HG02759 (cell line): ENCODE results near the gene FARSB.
"Not testable (repeated sequence)": the region's sequence is repeated elsewhere in the genome, so short reads cannot be mapped to it uniquely, and the experiment has no call there.

ENCODE experiments used
- ATAC-seq: cut with Tn5 transposase; IDR thresholded peaks from one replicate; pipeline ENCODE4 v1.9.1; 2021; ENCODE audit warnings: mild to moderate bottlenecking, moderate library complexity; ENCODE audit not compliant: unreplicated experiment

Gene FARSB

GRCh38 chr2:222655787-222656525 lies at the start of gene FARSB:
FARSB (minus strand) TSS chr2:222656092; CDS start chr2:222656073, 19 bp downstream.
- peak; percentile 90 for ATAC-seq

GRCh38 chr2:222703886-222704285 lies 48.0 kb upstream of the FARSB start:
- ATAC-seq = no peak

- ATAC-seq = no peak
Observed at GRCh38 chr2:222703091-222703490, 47.2 kb upstream of the FARSB start.

GRCh38 chr2:222701721-222702131 lies 45.8 kb upstream of the FARSB start:
- no peak for ATAC-seq

DNA sequence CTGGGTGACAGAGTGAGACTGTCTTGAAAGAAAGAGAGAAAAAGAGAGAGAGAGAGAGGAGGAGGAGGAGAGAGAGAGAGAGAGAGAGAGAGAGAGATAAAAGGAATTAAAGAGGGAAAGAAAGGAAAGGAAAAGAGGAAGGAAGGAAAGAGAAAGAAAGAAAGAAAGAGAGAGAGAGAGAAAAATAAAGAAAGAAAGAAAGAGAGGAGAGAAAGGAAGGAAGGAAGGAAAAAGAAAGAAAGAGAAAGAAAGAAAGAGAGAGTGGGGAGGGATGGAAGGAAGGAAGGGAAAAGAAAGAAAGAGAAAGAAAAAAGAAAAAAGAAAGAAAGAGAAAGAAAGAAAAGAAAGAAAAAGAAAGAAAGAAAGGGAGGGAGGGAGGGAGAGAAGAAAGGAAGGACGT lies 45.3 kb upstream of the FARSB start:
- no peak for ATAC-seq

DNA sequence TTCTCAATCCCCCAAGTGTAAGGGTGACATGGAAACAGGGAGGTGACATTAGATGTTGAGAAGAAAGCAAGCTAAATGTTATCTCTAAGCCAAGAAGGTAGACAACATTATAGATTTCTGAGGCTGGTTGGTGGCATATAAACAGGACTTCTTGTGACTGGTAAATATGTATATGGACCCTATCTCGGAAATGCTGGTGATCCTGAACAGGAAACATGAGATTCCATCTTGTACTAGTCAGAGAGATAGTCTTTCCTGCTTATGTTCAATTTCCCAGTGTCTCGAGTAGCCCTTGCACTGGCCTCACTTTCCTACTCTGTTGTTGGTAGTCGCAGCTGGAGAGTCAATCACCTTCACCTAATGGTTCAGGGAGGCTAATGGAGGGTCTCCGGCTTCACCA lies 42.4 kb upstream of the FARSB start:
- ATAC-seq = no peak

- ATAC-seq = peak; percentile 43
Observed at GRCh38 chr2:222693837-222694236, 37.9 kb upstream of the FARSB start.

DNA sequence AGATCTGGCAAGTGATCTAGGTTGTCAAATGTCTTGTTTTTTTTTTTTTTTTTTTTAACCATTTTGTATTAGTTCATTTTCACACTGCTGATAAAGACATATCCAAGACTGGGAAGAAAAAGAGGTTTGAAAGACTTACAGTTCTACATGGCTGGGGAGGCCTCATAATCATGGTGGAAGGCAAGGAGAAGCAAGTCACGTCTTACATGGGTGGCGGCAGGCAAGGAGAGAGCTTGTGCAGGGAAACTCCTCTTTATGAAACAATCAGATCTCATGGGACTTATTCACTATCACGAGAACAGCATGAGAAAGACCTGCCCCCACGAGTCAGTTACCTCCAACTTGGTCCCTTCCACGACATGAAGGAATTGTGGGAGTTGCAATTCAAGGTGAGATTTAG lies 37.5 kb upstream of the FARSB start:
- not testable (repeated sequence) for ATAC-seq

- peak; percentile 97 for ATAC-seq
Observed at GRCh38 chr2:222690564-222691200, 34.8 kb upstream of the FARSB start.

DNA sequence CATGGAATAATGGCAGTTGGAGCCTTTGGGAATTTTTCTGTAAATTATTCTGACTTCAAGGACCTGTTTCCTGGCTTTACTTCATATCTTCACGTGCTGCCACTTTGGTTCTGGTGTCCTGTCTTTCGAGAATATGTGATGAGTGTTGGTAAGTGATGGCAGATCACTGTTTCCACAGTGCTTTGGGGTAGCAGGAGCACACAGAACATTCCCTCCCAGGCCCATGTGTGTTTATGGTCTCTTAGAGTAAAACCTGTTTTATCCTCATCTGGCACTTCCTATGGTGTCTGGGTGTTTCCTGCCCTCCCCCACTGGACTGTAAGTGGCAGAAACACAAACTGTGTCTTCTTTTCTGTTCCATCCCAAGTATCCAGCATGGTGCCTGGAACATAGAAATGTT lies 33.4 kb upstream of the FARSB start:
- no peak for ATAC-seq

GRCh38 chr2:222688917-222689316 lies 33.0 kb upstream of the FARSB start:
- no peak for ATAC-seq

- no peak for ATAC-seq
Observed at GRCh38 chr2:222686086-222686750, 30.3 kb upstream of the FARSB start.

GRCh38 chr2:222683805-222684204 lies 27.9 kb upstream of the FARSB start:
- no peak for ATAC-seq

DNA sequence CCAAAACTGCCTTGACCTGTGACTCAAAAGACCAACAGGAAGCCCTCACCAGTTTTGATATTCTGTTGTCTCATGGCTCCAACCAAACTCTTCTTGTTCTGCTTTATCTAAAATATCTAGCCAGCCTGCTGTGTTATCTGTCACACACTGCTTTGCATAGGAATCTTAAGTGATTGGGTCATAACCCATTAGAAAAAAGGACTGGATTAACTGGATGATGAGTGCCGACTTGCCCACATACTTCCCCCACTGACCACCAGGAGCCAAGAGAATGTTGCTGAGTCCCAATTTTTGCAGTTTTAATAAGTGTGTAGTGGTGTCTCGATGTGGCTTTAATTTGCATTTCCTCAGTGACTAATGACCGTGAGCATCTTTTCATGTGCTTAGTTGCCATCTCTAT lies 22.1 kb upstream of the FARSB start:
- ATAC-seq = no peak

- no peak for ATAC-seq
Observed at GRCh38 chr2:222673883-222674282, 18.0 kb upstream of the FARSB start.

- ATAC-seq = no peak
Observed at GRCh38 chr2:222673273-222673672, 17.4 kb upstream of the FARSB start.

- no peak for ATAC-seq
Observed at GRCh38 chr2:222672068-222672401, 16.1 kb upstream of the FARSB start.

DNA sequence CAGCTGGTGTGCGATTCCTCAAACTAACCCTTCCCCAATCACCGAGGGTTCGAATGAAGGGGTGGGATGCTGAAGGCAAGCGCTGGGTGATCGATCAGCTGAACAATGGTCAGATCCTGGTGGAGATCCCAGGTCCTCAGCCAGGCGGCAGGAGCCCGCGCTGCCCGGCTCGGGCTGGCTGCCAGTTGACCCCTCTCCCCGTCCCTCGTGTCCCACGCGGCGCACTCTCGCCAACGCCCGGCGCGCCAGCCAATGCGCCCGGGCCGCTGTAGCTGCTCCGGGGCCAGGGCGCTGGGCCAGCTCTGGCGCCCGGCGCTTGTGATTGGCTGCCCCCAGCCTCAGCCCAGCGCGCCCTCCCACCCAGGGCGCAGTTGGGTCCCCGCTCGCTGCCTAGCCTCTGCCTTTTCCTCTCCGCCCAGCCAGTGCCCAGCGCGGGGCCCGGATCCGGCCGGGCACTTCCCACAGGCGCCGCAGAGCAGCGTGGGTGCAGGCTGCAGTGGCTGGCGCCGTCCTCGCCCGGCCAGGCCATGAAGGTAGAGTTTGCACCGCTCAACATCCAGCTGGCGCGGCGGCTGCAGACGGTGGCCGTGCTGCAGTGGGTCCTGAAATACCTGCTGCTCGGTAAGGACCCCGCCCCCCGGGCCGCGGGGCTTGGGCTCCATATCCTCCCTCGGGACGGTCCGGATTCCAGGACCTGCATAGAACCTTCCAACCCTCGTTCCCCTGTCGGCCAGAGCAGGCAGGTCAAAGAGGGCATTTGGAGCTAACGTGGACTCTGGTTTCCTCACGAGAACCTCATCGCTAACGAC lies 15.6 kb upstream of the FARSB start, which contains the start of gene MOGAT1:
Gene MOGAT1, plus strand, starts transcription at position 400 of the 809 bp plus-strand sequence. Its CDS starts 128 bp downstream, at position 528.
- peak; percentile 47 for ATAC-seq

DNA sequence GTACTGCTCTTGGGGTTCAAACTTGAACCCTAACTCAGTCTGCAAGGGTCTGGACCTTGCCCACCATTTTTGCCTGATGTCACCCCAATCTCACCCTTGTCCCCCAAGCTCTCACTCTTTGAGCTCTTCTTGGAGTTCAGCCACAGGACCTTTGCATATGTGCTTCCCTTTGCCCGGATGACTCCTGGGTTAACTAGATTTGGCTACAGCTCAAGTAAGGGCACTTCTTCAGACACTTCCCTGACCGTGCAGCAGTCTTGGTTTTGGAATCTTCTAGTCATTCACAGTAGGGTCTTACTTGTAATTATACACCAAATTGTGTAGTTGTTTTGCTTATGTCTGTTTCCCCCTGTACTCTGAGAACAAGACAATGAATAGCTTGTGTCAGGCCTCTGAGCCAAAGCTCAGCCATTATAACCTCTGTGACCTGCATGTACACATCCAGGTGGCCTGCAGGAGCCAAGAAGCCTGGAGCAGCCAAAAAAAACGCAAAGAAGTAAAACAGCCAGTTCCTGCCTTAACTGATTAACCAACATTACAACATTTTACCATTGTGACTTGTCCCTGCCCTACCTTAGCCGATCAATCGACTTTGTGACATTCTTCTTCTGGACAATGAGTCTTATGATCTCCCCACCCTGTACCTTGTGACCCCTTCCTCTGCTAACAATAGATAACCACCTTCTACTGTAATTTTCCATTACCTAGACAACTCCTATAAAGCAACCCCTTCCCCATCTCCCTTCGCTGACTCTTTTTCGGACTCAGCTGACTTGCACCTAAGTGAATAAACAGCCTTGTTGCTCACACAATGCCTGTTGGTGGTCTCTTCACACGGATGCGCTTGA lies 14.5 kb upstream of the FARSB start:
- no peak for ATAC-seq

DNA sequence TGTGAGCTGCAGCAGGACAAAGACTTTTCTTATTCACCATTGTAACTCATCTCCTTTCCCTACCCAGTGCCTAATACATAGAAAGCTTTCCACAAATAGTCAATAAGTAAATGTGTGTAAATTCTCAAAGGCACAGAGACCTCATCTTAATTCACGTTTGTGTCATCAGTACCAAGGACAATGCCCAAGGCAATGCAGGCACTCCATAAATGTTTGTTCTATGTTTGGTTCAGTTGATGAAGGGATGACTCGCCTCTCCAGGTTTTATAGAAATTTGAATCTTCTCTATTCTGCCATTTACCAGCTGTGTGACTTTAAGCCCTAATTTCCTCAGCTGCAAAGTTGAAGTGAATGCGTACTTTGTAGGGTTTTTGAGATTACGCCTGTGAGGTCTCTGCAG lies 13.5 kb upstream of the FARSB start:
- no peak for ATAC-seq
